DND-41 (cell line): Measurements from ENCODE around the gene FUT7.

Experiments
- ATAC-seq: fragments of 200-7000 bp; cut with Tn5 transposase; 3 replicates; pipeline ENCODE4 v1.9.1; 2021; ENCODE audit warnings: low read depth; ENCODE audit not compliant: insufficient read depth
- DNase-seq: peaks from one replicate; pipeline ENCODE4 v3.0.0-alpha.2; 2020
- H2AFZ ChIP-seq: 2 replicates; pipeline ENCODE4 v1.6.0; 2012; ENCODE audit warnings: low read depth, low read length
- H3K27ac ChIP-seq: 2 replicates; pipeline ENCODE4 v1.5.1; 2012; ENCODE audit warnings: low read length, inconsistent platforms
- H3K27me3 ChIP-seq: fragments of 200-600 bp; sonication (generic); 2 replicates; pipeline ENCODE4 v1.6.0; 2012; ENCODE audit warnings: low read length, mild to moderate bottlenecking, inconsistent platforms; ENCODE audit not compliant: insufficient read depth, poor library complexity
- H3K36me3 ChIP-seq: 2 replicates; pipeline ENCODE4 v1.5.1; 2012; ENCODE audit warnings: low read length, inconsistent platforms; ENCODE audit not compliant: insufficient read depth
- H3K4me1 ChIP-seq: 2 replicates; pipeline ENCODE4 v1.5.1; 2012; ENCODE audit warnings: mild to moderate bottlenecking, low read length; ENCODE audit not compliant: insufficient read depth
- H3K4me2 ChIP-seq: 2 replicates; pipeline ENCODE4 v1.6.0; 2012; ENCODE audit warnings: mild to moderate bottlenecking, moderate library complexity, low read length, inconsistent platforms; ENCODE audit not compliant: insufficient read depth
- H3K4me3 ChIP-seq, 2 experiments: fragments of 200-600 bp in 1 of 2; shearing (Covaris generic) in 1 of 2; 2 replicates each; pipeline ENCODE4 v1.5.1; 2012 to 2016; ENCODE audit warnings: inconsistent platforms in 2 of 2, low read length in 2 of 2, mild to moderate bottlenecking in 2 of 2, low read depth in 1 of 2, moderate library complexity in 1 of 2
- H3K79me2 ChIP-seq: 2 replicates; pipeline ENCODE4 v1.6.0; 2012; ENCODE audit warnings: low read length, inconsistent platforms; ENCODE audit not compliant: insufficient read depth
- H3K9ac ChIP-seq: 2 replicates; pipeline ENCODE4 v1.6.0; 2012; ENCODE audit warnings: low read depth, mild to moderate bottlenecking, inconsistent platforms, low read length, moderate library complexity
- H3K9me3 ChIP-seq: 2 replicates; pipeline ENCODE4 v1.5.1; 2012; ENCODE audit warnings: low read length, moderate library complexity, mild to moderate bottlenecking, inconsistent platforms; ENCODE audit not compliant: insufficient read depth, severe bottlenecking
- H4K20me1 ChIP-seq: 2 replicates; pipeline ENCODE4 v1.6.0; 2012; ENCODE audit warnings: low read length; ENCODE audit not compliant: insufficient read depth
- CTCF ChIP-seq: IDR thresholded peaks from 2 replicates; pipeline ENCODE4 v1.5.1; 2012; ENCODE audit warnings: borderline replicate concordance, low read length, moderate library complexity, mild to moderate bottlenecking; ENCODE audit not compliant: poor library complexity, severe bottlenecking; ENCODE audit errors: extremely low read depth
- EZH2 ChIP-seq: IDR thresholded peaks from 3 replicates; pipeline ENCODE4 v1.6.1; 2012; ENCODE audit warnings: borderline replicate concordance, low read depth, mild to moderate bottlenecking, moderate library complexity, low read length, inconsistent platforms; ENCODE audit not compliant: severe bottlenecking

Gene FUT7

GRCh38 chr9:137002646-137003041 lies 29.2 kb downstream of the FUT7 start:
- no peak overlapping the region for H3K9ac ChIP-seq
- H3K4me2 ChIP-seq = no peak overlapping the region
- TF ChIP-seq CTCF (no peak), EZH2 (no peak)
- H3K9me3 ChIP-seq = no peaks in the 10 kb centered on the region
- no peak overlapping the region for H3K4me3 ChIP-seq
- no peaks in the 10 kb centered on the region for H3K4me1 ChIP-seq
- DNase-seq = no peak
- no peak overlapping the region for H3K27ac ChIP-seq
- H2AFZ ChIP-seq = no peak overlapping the region
- no peaks in the 10 kb centered on the region for H3K79me2 ChIP-seq
- H3K36me3 ChIP-seq = no peaks in the 10 kb centered on the region
- no peaks in the 10 kb centered on the region for H3K27me3 ChIP-seq
- H4K20me1 ChIP-seq = no peaks in the 10 kb centered on the region
- no peak for ATAC-seq

GRCh38 chr9:137001857-137002645 lies 29.8 kb downstream of the FUT7 start:
- no peaks in the 10 kb centered on the region for H3K36me3 ChIP-seq
- H3K79me2 ChIP-seq = no peaks in the 10 kb centered on the region
- H4K20me1 ChIP-seq = no peaks in the 10 kb centered on the region
- no peaks in the 10 kb centered on the region for H3K27me3 ChIP-seq
- no peak for TF ChIP-seq EZH2
- TF ChIP-seq CTCF = no peak
- ATAC-seq (no peak), DNase-seq (no peak)
- H3K9me3 ChIP-seq = no peaks in the 10 kb centered on the region
- no peak overlapping the region for H3K9ac ChIP-seq
- no peak overlapping the region for H3K4me2 ChIP-seq
- H3K4me1 ChIP-seq = no peaks in the 10 kb centered on the region
- H3K4me3 ChIP-seq = no peak overlapping the region
- H3K27ac ChIP-seq = no peak overlapping the region
- H2AFZ ChIP-seq = no peak overlapping the region

GRCh38 chr9:137000177-137000930 lies 31.5 kb downstream of the FUT7 start:
- ATAC-seq = no peak
- Histone ChIP-seq H3K4me3 (no peak overlapping the region), H3K4me2 (no peak overlapping the region), H4K20me1 (peaks cover 6% of the 10 kb centered on the region), H3K27me3 (no peaks in the 10 kb centered on the region), H3K4me1 (peaks cover 5% of the 10 kb centered on the region; the same call in 1 of the 2 replicates), H3K36me3 (no peaks in the 10 kb centered on the region), H2AFZ (no peak overlapping the region), H3K9me3 (no peaks in the 10 kb centered on the region), H3K9ac (no peak overlapping the region), H3K27ac (no peak overlapping the region), H3K79me2 (no peaks in the 10 kb centered on the region)
- TF ChIP-seq CTCF = no peak
- no peak for TF ChIP-seq EZH2
- DNase-seq = no peak
